Measurements from ENCODE around the gene PACSIN1. TPM values are rescaled to one million over a fixed set of nuclear protein-coding genes. Genes with fewer than 3 reads are reported as not detected.

PACSIN1 gene
- total RNA-seq, 4 donors from 2014 or later, result not detected

DNA sequence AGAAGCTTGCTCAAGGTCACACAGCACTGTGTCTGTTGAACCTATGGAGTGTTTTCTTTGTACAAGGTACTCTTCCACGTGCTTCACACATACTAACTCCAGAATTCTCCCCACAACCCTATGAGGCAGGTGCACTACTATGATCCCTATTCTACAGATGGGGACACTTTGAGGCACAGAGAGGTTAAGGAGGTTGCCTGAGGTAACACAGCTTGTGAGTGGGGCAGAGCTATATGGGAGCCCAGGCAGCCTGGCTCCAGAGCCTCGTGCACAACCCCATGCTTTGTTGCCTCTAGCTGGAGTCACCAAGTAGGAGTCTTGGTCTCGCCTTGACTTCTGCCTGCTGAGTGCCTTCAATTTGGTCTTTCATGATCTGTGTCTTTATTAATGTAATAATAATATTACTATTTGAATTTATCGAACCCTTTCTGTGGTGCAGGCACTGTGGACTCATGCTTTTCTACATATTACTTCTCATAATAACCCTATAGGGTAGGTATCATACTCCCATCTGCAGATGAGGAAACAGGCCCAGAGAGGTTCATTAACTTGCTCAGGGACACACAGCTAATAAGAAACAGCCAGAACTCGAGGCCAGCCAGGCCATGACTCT is 103.6 kb downstream of the PACSIN1 start:
- 56 to 70% methylated on average over 4 to 5 of the region's 5 CpGs for WGBS, 2 donors
- DNase-seq, result no peak
- Histone ChIP-seq H3K27me3 (peaks cover 0 to 65% (median 0%) of the 10 kb centered on the region in 4 donors), H3K4me3 (no peak overlapping the region), H3K4me1 (no peaks in the 10 kb centered on the region), H3K27ac (no peak overlapping the region), H3K36me3 (no peaks in the 10 kb centered on the region), H3K9me3 (no peaks in the 10 kb centered on the region)
- intact Hi-C loops (cut with DNase I), result no loop called here
- no peak for TF ChIP-seq POLR2A (IDR thresholded peaks at IDR 0.05)
- TF ChIP-seq, protein P1, sequence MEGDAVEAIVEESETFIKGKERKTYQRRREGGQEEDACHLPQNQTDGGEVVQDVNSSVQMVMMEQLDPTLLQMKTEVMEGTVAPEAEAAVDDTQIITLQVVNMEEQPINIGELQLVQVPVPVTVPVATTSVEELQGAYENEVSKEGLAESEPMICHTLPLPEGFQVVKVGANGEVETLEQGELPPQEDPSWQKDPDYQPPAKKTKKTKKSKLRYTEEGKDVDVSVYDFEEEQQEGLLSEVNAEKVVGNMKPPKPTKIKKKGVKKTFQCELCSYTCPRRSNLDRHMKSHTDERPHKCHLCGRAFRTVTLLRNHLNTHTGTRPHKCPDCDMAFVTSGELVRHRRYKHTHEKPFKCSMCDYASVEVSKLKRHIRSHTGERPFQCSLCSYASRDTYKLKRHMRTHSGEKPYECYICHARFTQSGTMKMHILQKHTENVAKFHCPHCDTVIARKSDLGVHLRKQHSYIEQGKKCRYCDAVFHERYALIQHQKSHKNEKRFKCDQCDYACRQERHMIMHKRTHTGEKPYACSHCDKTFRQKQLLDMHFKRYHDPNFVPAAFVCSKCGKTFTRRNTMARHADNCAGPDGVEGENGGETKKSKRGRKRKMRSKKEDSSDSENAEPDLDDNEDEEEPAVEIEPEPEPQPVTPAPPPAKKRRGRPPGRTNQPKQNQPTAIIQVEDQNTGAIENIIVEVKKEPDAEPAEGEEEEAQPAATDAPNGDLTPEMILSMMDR (IDR thresholded peaks at IDR 0.05), result no peak

DNA sequence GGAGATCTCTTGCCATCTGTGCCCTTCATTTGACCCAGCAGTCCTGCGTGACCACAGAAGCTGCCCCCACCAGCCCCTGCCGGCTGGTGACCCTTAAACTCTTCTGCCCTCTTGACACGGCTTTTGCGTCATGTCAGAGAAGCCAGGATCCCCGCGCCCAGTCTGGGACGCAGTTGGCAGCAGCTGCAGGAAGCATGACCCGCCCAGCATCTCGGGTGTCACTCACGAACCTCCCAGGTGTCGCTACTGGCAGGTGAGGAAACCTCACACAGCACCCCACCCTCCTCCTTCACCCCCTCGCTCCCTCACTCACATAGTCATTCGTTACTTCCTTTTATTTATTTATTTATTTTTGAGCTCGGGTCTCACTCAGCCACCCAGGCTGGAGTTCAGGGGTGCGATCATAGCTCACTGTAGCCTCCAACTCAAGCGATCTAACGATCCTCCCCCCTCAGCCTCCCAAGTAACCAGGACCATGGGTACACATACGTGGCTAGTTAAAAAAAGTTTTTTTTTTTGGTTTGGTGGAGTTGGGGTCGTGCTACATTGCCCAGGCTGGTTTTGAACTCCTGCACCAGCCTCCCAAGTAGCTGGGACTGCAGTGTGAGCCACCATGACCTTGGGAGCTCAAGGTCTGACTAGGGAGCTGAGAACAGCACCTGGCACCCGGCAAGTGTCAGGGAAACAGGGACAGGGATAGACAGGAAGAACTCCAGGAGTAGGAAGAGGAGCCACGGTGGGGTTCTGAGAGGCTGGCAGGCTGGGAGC is 104.4 kb downstream of the PACSIN1 start:
- Histone ChIP-seq H3K4me3 (no peak overlapping the region), H3K27me3 (peaks cover 0 to 59% (median 0%) of the 10 kb centered on the region in 4 donors), H3K4me1 (no peaks in the 10 kb centered on the region), H3K27ac (no peak overlapping the region), H3K9me3 (no peaks in the 10 kb centered on the region), H3K36me3 (no peaks in the 10 kb centered on the region)
- TF ChIP-seq POLR2A (IDR thresholded peaks at IDR 0.05), result no peak
- no peak for DNase-seq
- intact Hi-C loops (cut with DNase I), result no loop called here
- 64 to 65% methylated on average over 17 to 18 of the region's 21 CpGs for WGBS, 2 donors

DNA sequence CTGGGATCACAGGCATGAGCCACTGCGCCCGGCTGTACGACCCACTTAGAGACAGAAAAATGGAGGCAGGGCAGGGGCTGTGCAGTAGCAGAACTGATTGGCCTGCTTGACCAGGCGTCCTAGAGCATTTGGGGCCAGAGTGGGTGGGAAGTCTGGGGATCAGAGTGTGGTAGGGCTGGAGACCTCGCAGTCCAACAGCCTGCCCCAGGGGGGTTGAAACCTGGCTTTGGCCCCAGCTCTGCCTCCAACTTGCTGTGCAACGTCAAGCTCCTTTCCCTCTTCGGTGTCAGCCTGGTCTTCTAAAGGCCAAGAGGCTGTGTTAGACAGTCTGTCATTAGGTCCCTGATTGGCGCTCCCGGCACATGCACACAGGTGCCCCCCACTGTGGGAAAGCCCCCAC is 105.5 kb downstream of the PACSIN1 start:
- TF ChIP-seq, protein P1 (IDR thresholded peaks at IDR 0.05), result no peak
- TF ChIP-seq POLR2A (IDR thresholded peaks at IDR 0.05), result no peak
- no peaks in the 10 kb centered on the region for H3K9me3 ChIP-seq
- no peaks in the 10 kb centered on the region for H3K36me3 ChIP-seq
- H3K27me3 ChIP-seq, result peaks cover 0 to 53% (median 0%) of the 10 kb centered on the region in 4 donors
- intact Hi-C loops (cut with DNase I), result no loop called here
- H3K27ac ChIP-seq, result no peak overlapping the region
- no peaks in the 10 kb centered on the region for H3K4me1 ChIP-seq
- no peak overlapping the region for H3K4me3 ChIP-seq
- no peak for DNase-seq
- 69 to 71% methylated on average over 6 of the region's 9 CpGs for WGBS, 2 donors

DNA sequence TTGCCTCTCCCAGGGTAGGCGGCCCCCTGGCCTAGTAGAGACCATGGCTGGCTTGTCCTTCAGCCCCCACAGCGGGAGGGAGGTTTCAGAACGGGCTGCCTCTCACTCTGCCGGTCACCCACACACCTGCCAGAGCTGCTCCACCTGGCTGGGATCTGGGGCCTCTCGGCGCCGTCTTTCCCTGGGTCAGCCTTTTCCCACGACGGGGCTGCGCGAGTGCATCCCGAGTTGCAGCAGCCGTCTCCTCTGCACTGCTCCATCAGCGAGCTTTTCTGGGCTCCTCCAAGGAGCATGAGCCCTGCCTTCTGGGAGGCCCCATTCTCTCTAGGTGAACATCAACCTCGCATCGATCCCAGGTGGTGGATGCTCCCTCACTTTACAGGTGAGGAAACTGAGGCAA is 106.1 kb downstream of the PACSIN1 start:
- no peaks in the 10 kb centered on the region for H3K36me3 ChIP-seq
- H3K27me3 ChIP-seq, result peaks cover 0 to 47% (median 0%) of the 10 kb centered on the region in 4 donors
- no peaks in the 10 kb centered on the region for H3K4me1 ChIP-seq
- no peak for TF ChIP-seq POLR2A (IDR thresholded peaks at IDR 0.05)
- TF ChIP-seq, protein P1 (IDR thresholded peaks at IDR 0.05), result no peak
- no peak for DNase-seq
- H3K27ac ChIP-seq, result no peak overlapping the region
- H3K4me3 ChIP-seq, result no peak overlapping the region
- H3K9me3 ChIP-seq, result no peaks in the 10 kb centered on the region
- WGBS, 2 donors, result 49 to 70% methylated on average over 2 to 6 of the region's 16 CpGs
- intact Hi-C loops (cut with DNase I), result no loop called here

DNA sequence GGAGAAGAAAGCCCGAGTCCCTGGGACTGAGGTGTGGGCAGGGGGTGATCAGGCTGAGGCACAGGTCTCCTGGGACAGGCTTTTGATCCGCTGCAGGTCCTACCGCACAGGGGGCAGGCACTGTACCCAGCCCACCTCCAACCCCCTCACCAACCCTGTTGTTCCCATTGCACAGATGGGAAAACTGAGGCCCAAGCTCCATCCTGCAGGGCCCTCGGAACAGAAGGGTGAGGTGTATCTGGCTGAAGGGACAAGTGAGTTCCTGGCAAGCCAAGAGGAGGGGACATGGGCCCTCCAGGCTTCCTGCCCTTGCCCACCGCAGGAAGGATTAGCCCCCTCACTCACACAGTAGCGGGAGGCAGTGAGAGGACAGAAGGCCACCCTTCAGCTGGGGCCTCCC is 106.7 kb downstream of the PACSIN1 start:
- TF ChIP-seq POLR2A (IDR thresholded peaks at IDR 0.05), result no peak
- TF ChIP-seq, protein P1 (IDR thresholded peaks at IDR 0.05), result no peak
- peaks cover 0 to 41% (median 0%) of the 10 kb centered on the region in 4 donors for H3K27me3 ChIP-seq
- intact Hi-C loops (cut with DNase I), result no loop called here
- no peaks in the 10 kb centered on the region for H3K9me3 ChIP-seq
- H3K4me1 ChIP-seq, result no peaks in the 10 kb centered on the region
- WGBS, 2 donors, result 78 to 80% methylated on average over 2 to 4 of the region's 6 CpGs
- H3K4me3 ChIP-seq, result no peak overlapping the region
- H3K27ac ChIP-seq, result no peak overlapping the region
- no peak for DNase-seq
- no peaks in the 10 kb centered on the region for H3K36me3 ChIP-seq
